HepG2 (cell line): ENCODE results near the gene DHFR. TPM values are rescaled to one million over a fixed set of nuclear protein-coding genes. Genes with fewer than 3 reads are reported as not detected.

Experiments
- AGO2 ChIP-seq: fragments of 200-400 bp; formaldehyde crosslinking; optimal IDR thresholded peaks from 2 replicates; pipeline ENCODE3; 2017; ENCODE audit warnings: mild to moderate bottlenecking, low read depth, low read length, moderate library complexity
- ATF2 ChIP-seq: sonication (generic); formaldehyde crosslinking; IDR thresholded peaks from 2 replicates; pipeline ENCODE4 v1.4.0; 2020; ENCODE audit warnings: missing genetic modification reagents
- CENPT ChIP-seq: sonication (generic); formaldehyde crosslinking; IDR thresholded peaks from 2 replicates; pipeline ENCODE4 v1.8.0; 2022; ENCODE audit warnings: low read depth, mild to moderate bottlenecking, moderate library complexity, missing genetic modification reagents
- GLI4 ChIP-seq: sonication (generic); formaldehyde crosslinking; IDR thresholded peaks from 2 replicates; pipeline ENCODE4 v1.5.1; 2020; ENCODE audit warnings: missing genetic modification reagents, mild to moderate bottlenecking, moderate library complexity, borderline replicate concordance
- IRF1 ChIP-seq: sonication (generic); formaldehyde crosslinking; IDR thresholded peaks from 2 replicates; pipeline ENCODE4 v1.4.0; 2020; ENCODE audit warnings: low read depth, mild to moderate bottlenecking, missing genetic modification reagents
- JARID2 ChIP-seq: sonication (generic); formaldehyde crosslinking; IDR thresholded peaks from 2 replicates; pipeline ENCODE4 v1.8.1; 2023; ENCODE audit warnings: missing genetic modification reagents, inconsistent platforms; ENCODE audit not compliant: insufficient replicate concordance
- KDM3A ChIP-seq: IDR thresholded peaks from 2 replicates; pipeline ENCODE4 v1.6.1; 2018; ENCODE audit warnings: low read depth, missing compliant biosample characterization
- MIER3 ChIP-seq: IDR thresholded peaks from 2 replicates; pipeline ENCODE4 v1.6.1; 2016; ENCODE audit warnings: missing compliant biosample characterization, borderline replicate concordance
- SOX6 ChIP-seq, 2 experiments: fragments of 450-650 bp in 1 of 2; sonication (generic) in 1 of 2; formaldehyde crosslinking in 1 of 2; IDR thresholded peaks; 2 replicates each; pipeline versions ENCODE4 v1.4.0 to v1.6.1; 2017 to 2020; ENCODE audit warnings: antibody characterized with exemption in 1 of 2, mild to moderate bottlenecking in 1 of 2, missing genetic modification reagents in 1 of 2
- ZBTB14 ChIP-seq: sonication (generic); formaldehyde crosslinking; IDR thresholded peaks from 2 replicates; pipeline ENCODE4 v1.4.0; 2020; ENCODE audit warnings: missing genetic modification reagents
- ZMYM3 ChIP-seq: sonication (generic); formaldehyde crosslinking; IDR thresholded peaks from 2 replicates; pipeline ENCODE4 v1.5.1; 2020; ENCODE audit warnings: mild to moderate bottlenecking, missing genetic modification reagents
- ZNF331 ChIP-seq: sonication (generic); formaldehyde crosslinking; IDR thresholded peaks from 2 replicates; pipeline ENCODE4 v1.4.0; 2020; ENCODE audit warnings: missing genetic modification reagents
- ZNF496 ChIP-seq: sonication (generic); formaldehyde crosslinking; IDR thresholded peaks from 2 replicates; pipeline ENCODE4 v1.8.1; 2023; ENCODE audit warnings: mild to moderate bottlenecking, moderate library complexity, missing genetic modification reagents; ENCODE audit not compliant: insufficient replicate concordance
- ZNF614 ChIP-seq: IDR thresholded peaks from 2 replicates; pipeline ENCODE4 v1.6.1; 2018; ENCODE audit warnings: missing biosample characterization, missing genetic modification reagents, inconsistent platforms, borderline replicate concordance
- ZNF704 ChIP-seq: sonication (generic); formaldehyde crosslinking; IDR thresholded peaks from 2 replicates; pipeline ENCODE4 v1.8.1; 2023; ENCODE audit warnings: mild to moderate bottlenecking, inconsistent platforms, moderate library complexity, missing genetic modification reagents, borderline replicate concordance
- ZNF83 ChIP-seq: sonication (generic); formaldehyde crosslinking; IDR thresholded peaks from 2 replicates; pipeline ENCODE4 v1.4.0; 2020; ENCODE audit warnings: missing genetic modification reagents, mild to moderate bottlenecking, borderline replicate concordance
- ZSCAN25 ChIP-seq: sonication (generic); formaldehyde crosslinking; IDR thresholded peaks from 2 replicates; pipeline ENCODE4 v1.8.0; 2022; ENCODE audit warnings: mild to moderate bottlenecking, missing genetic modification reagents
- polyA plus RNA-seq, 8 experiments: library from polyadenylated mRNA; depleted of rRNA in 3 of 8; stranded (reverse) in 7 of 8; unstranded in 1 of 8; fragments of >200 nt; fragmentation: Illumina TruSeq in 4 of 8; extraction: Trizol in 4 of 8; gene quantifications; 2 replicates each; pipeline versions ENCODE4 v1.2.1 to v1.2.3, GENCODE V29; 2011 to 2016; ENCODE audit warnings: low read depth in 4 of 8, missing spikeins in 1 of 8, mixed read lengths in 1 of 8; ENCODE audit not compliant: insufficient read depth in 1 of 8
- total RNA-seq, 5 experiments: library from RNA; depleted of rRNA; stranded (reverse); fragments of >200 nt; fragmentation: Illumina TruSeq; extraction: Trizol; gene quantifications; 2 replicates each; pipeline ENCODE4 v1.2.3, GENCODE V29; 2016; ENCODE audit warnings: low read depth in 1 of 5

The DHFR gene
- total and polyA plus RNA-seq, 2 of the 13 experiments (the other 11 are each of a cell fraction or from before 2014, with no cell fraction given) = 22.8 to 59.0 TPM

- no peak for TF ChIP-seq ATF2
- TF ChIP-seq AGO2 = no peak
- TF ChIP-seq ZNF704 (CRISPR knock-in tag) = no peak
- no peak for TF ChIP-seq GLI4
- TF ChIP-seq MIER3 (CRISPR knock-in tag) = 0 out of 2 replicates have a peak, but pooled peaks have one; percentile 48
- no peak for TF ChIP-seq SOX6 (IDR thresholded peaks at IDR 0.05)
- TF ChIP-seq SOX6 (CRISPR knock-in tag; IDR thresholded peaks at IDR 0.05) = 0 out of 2 replicates have a peak, but pooled peaks have one; percentile 39
- TF ChIP-seq IRF1 (CRISPR knock-in tag) = no peak
- TF ChIP-seq ZBTB14 (CRISPR knock-in tag) = no peak
- TF ChIP-seq ZSCAN25 (CRISPR knock-in tag) = no peak
- 0 out of 2 replicates have a peak, but pooled peaks have one; percentile 59 for TF ChIP-seq ZNF614
- 0 out of 2 replicates have a peak, but pooled peaks have one; percentile 39 for TF ChIP-seq KDM3A
- TF ChIP-seq ZMYM3 = 0 out of 2 replicates have a peak, but pooled peaks have one; percentile 47
- TF ChIP-seq ZNF496 (CRISPR knock-in tag) = no peak
- TF ChIP-seq JARID2 (CRISPR knock-in tag) = no peak
- 0 out of 2 replicates have a peak, but pooled peaks have one; percentile 52 for TF ChIP-seq ZNF331 (CRISPR knock-in tag)
- TF ChIP-seq ZNF83 = no peak
- no peak for TF ChIP-seq CENPT (CRISPR knock-in tag)
Observed at GRCh38 chr5:80607832-80608231, 47.0 kb downstream of the DHFR start (continued).
